Right hindlimb (tissue), 1 donor: ENCODE measurements around the gene FNDC3B.
"Not testable (repeated sequence)": the region's sequence is repeated elsewhere in the genome, so short reads cannot be mapped to it uniquely, and the experiment has no call there.

Source experiments
- DNase-seq: peaks from one replicate; pipeline ENCODE4 v3.0.0-alpha.2; 2018

Gene FNDC3B

GRCh38 chr3:172033396-172033795 lies 6.0 kb upstream of the FNDC3B start:
- no peak for DNase-seq

- no peak for DNase-seq
These were observed 4.3 kb upstream of the FNDC3B start for GRCh38 chr3:172034786-172035685.

DNA sequence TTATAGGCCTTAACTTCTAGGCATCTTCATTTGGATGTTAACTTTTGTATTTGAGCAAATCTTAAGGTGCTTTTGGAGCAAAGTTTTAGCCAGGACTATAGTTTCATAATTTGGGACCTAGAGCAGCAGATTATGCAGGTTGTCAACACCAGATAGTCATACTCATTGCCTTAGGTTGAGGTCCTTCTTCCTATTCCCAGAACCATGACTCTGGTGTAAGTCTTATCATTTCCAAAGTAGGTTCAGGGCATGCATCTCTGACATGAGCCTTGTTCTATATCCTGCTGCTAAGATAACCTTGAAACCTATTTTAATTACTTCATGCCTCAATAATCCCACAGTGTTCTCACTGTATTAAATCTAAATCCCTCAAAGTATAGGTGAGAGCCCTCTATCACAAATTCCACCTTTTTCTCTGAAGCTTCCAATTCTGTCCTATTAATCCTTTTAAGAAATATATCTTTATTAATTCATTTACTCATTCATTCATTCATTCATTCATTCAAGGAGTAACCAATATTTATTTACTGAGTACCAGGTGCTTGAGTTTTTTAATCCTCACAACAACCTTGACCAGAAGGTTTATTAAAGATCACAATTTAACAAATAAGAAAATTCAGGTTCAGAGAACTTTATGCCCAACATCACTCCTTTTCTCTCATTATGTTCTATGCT lies 2.7 kb upstream of the FNDC3B start:
- no peak for DNase-seq

DNA sequence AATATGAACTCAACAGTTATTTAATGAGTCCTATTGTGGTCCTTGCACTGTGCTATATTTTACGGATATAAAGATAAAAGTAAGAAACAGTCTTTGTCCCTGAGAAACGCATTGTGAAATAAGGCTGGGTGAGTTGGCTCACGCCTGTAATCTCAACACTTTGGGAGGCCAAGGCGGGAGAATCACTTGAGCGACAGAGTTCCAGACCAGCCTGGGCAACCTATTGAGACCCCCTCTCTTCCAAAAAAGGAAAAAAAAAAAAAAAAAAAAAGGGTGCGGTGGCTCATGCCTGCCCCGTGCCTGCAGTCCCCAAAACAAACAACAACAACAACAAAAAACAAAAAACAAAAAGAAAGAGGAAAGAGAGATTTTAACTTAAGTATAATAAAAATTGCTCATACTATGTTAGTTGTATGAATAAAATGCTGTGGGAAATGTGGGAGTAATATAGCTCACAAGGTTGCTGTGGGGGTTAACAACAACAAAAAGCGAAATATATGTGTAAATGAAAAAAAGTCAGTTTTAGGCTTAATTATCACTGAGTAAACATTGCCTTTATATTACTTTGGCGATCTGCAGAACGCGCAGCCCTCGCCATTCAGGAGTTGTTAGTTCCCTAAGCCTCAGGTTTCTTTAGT lies 461 bp upstream of the FNDC3B start:
- no peak for DNase-seq

DNA sequence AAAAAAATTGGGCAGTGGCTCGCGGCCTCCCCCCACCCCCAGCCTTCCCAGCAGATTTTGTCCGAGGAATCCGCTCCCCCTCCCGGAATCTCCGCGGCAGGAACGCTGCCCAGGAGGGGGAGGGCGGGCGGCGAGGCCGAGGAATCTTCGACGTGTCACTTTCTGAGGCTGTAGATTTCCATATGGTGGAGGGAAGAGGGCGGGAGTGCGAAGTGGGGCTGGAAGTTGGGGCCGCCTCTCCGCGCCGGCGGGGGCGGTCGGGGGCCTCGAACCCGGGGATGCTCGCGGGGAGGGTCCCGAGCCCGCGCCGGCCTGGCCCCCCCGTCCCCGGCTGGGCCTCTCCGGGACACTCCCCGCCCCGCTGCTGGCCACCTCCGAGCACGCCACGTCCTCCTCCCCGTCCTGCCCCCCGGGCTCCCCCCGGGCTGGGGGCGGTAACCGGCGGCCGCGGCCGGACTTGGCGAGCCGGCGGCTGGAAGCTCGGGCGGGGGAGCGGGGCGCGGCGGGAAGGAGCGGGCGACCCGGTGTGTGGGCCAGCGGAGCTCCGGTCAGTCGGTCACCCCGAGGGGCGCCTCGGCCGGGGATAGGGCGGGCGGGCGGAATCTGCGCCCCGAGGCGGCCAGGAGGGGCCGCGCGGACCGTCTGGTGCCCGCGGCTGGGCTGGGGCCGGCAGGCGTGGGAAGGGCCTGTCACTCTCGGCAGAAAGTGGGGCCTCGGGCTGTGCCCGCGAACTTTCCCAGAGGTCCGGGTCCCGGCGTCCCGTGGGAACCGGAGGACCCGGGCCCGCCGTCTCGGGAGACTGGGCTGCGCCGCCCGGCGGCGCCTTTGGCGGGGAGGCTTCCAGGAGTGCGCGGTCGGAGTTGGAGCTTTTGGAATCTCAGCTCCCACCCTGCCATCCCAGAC lies 951 bp downstream of the FNDC3B start:
- DNase-seq: peak; percentile 94

GRCh38 chr3:172040981-172041963 lies 1.9 kb downstream of the FNDC3B start:
- DNase-seq: peak; percentile 66

GRCh38 chr3:172042136-172042662 lies 2.8 kb downstream of the FNDC3B start:
- DNase-seq: no peak

DNA sequence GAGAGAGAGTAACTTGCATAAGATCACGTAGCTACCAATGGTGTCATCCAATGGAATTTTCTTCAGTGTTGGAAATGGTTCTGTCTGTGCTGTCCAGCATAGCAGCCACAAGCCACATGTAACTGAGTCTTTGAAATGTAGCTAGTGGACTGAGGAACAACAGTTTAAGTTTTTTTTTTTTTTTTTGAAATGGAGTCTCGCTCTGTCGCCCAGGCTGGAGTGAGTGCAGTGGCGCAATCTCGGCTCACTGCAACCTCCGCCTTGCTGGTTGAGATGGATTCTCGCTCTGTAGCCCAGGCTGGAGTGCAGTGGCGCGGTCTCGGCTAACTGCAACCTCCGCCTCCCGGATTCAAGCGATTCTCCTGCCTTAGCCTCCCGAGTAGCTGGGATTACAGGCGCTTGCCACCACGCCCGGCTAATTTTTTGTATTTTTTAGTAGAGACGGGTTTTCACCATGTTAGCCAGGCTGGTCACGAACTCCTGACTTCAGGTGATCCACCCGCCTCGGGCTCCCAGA lies 3.3 kb downstream of the FNDC3B start:
- DNase-seq: not testable (repeated sequence)

DNA sequence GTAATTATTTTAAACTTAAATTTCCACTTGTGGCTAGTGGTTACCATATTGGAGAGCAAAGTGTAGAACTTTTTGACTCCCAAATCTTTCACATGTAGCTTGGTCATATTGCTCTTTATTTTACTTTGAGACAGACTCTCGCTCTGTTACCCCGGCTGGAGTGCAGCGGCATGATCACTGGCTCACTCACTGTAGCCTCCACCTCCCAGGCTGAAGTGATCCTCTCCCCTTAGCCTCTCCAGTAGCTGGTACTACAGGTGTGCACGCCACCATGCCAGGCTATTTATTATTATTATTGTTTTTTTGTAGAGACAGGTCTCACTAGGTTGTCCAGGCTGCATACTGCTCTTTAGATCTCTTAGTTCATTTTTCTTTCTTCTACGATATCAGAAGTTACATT lies 3.9 kb downstream of the FNDC3B start:
- no peak for DNase-seq

- DNase-seq: no peak
These were observed 4.4 kb downstream of the FNDC3B start for GRCh38 chr3:172043766-172044165.

DNA sequence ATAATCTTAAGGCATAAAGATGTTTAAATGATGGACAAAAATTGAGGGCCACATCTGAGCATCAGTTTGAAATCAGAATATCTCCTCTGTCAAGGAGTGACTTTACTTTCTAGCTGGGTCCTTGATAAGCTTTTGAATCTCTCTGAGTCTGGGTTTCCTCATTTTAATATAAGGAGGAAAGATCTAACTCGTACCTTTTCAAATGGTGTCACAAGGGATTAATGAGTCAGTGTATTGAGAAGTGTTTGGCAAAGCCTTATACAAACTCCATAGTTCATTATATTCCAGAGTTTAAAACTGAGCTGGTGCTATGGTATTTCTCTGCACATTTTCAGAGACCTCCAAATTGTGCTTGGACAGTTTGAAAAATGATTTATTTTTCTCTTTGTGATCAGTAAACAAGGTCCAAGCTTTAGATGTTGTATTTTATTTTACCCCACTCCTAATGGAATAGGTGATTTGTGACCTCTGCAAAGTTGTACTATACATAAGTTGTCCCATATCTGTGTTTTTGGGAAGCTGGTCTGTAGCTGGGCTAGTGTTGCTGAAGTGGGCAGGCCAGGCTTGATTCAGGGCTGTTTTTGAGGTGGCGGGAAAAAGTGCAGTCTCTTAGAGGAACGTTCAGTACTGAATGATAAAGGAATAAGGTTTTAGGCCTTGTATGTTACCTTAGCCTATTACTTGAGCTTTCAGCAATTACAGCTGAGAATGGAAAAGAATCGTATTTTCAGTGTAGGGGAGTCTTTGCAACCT lies 5.6 kb downstream of the FNDC3B start:
- no peak for DNase-seq

DNA sequence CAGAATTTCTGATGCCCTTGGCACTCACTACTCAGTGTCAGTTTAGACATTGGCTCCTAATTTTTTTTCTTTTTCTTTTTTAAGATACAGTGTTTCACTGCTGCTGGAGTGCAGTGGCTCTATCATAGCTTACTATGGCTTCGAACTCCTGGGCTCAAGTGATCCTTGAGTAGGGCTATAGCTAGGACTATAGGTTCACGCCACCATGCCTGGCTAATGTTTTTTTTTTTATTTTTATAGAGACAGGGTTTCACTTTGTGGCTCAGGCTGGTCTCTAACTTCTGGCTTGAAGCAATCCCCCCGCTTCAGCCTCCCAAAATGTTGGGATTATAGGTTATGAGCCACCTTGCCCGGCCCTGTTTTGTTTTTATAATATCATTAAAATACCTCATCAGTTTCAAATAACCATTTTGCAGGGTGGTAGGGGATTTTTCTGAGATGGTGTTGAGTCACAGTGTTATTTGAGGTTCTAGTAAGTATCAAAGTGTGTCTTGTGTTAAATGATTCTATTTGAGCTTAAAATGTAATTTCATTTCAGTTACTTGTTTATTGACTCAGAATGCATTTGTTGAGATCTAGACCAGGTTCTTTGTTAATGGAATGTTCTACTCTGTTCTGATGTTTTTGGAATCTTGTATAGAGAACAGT lies 7.0 kb downstream of the FNDC3B start:
- no peak for DNase-seq

GRCh38 chr3:172047567-172048115 lies 8.3 kb downstream of the FNDC3B start:
- no peak for DNase-seq

- DNase-seq: no peak
These were observed 9.2 kb downstream of the FNDC3B start for GRCh38 chr3:172048599-172048998.

DNA sequence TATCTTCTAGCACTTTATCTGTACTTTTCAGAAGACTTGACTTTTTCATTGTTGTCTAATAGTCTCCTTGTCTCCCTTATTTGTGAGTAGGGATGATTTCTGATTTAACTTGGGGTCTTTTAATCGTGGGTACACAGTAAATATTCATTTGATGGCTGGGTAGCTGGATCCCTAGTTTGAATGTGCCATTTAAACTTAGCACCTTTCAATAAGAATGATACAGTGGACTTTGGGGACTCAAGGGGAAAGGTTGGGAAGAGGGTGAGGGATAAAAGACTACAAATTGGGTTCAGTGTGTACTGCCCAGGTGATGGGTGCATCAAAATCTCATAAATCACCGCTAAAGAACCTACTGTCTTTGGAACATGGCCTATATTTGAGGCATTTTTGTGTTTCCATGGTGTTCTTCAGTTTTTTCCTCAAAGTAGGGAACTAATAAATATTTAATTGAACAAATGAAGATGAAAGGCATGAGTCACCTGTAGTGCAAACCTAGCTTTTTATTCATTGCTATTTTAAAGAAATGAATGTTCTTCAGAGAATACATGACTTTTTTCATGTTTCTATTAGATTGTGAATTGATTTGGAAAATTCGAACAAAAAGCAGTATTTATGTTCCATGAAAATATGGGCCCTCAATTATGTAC lies 12.1 kb downstream of the FNDC3B start:
- DNase-seq: no peak

GRCh38 chr3:172051957-172052354 lies 12.6 kb downstream of the FNDC3B start:
- DNase-seq: no peak

- DNase-seq: no peak
These were observed 13.0 kb downstream of the FNDC3B start for GRCh38 chr3:172052405-172052804.

DNA sequence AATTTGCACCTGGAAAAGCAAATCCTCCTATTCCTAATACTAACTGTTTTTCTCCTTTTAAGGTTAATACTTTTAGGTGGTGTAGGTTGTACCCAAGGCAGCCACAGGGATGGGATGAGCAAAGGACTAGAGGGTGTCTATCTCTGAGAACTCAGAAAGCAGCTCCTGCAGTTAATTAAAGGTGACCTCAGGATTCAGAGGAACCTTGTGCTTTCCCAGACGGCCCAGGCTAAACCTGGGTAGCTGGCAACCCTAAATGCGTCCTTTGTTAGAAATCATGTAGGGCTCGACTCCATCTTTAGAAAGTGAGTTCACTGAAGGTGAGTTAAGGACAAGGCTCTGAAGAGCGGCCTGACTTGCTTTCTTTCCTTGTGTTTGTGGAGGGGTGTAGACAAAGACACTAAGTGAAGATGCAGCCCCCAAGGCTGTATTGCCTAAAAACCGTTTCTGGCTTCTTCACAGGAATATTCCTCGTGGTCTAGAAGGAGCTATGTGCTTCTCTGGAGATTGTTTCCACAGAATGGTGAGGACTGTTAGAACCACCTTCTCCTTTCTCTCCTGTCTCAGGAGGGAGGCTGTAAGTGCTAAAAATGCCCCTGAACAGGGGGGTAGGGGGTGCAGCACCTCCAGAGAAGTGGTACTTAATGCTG lies 14.9 kb downstream of the FNDC3B start:
- no peak for DNase-seq
